Suppressor macrophage treated with lipopolysaccharide for 4 hours (primary cell): ENCODE results near the gene IL9R.
"Not testable (repeated sequence)": the region's sequence is repeated elsewhere in the genome, so short reads cannot be mapped to it uniquely, and the experiment has no call there.

Source experiments
- DNase-seq: peaks from one replicate; pipeline ENCODE4 v3.0.0-alpha.2; 2020

IL9R gene

GRCh38 chrX:155999751-156000150 is 2.3 kb downstream of the IL9R start:
- DNase-seq, result not testable (repeated sequence)

DNA sequence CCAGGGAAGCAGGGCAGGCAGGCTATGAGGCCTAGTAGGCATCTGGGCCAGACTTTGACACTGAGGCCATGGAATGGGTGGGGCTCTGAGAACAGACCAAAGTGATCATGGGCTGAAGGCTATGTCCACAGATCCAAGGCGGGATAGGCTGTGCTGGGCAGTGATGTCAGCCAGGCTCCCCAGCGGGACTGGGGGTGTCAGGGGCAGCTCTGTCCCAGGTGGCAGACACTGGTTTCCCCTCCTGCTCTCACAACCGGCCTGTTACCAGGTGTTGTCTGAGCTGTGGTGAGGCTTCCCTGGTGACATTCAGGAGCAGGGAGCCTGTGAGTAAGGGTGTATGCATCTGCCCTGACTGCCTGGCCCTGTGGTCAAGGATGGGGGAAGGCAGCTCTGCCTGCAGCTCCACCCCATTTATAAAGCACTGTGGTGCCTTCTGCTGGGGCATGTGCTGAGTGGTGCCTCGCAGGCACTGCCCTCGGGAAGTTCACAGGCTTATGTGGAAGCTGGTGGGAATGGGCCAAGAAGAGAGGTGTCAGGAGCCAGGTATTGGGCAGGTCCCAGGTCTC is 2.9 kb downstream of the IL9R start:
- no peak for DNase-seq

GRCh38 chrX:156001001-156001666 is 3.6 kb downstream of the IL9R start:
- DNase-seq, result no peak

DNA sequence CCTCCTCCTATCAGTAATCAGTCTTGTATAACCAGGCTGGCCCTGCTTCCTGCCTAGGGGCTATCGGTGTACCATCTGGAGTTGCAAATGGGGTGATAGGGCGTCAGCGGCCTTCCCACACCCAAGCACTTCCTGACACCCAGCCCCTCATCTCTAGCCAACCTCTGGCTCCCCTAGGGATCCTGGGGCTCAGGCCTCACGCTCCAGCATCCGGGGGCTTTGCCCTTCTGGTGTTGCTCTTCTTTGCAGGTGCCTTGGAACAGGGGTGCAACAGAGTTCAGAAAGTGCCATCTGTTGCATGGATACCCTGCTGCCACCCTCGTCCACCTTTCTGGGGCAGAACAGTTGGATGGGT is 4.1 kb downstream of the IL9R start:
- no peak for DNase-seq

DNA sequence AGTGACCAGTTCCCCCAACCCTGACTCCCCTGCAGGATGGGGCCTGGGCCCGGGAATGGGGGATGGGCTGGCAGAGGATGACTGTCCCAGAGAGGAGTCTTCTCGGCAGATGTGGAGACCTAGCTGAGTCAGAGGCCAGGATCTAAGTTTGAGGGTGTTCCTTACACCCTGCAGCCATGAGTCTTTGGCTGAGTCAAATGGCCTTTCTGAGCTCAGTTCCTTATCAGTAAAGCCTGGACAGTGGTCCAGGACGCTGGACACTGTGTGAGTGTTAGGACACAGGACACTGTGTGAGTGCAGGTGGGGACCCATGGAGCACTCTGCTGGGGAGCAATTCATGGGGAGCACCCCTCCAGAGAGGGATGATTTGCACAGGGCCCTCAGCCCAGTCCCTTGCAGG is 5.0 kb downstream of the IL9R start:
- DNase-seq, result no peak

- no peak for DNase-seq
Measured at GRCh38 chrX:156003486-156004185, 6.1 kb downstream of the IL9R start.

- no peak for DNase-seq
Measured at GRCh38 chrX:156004256-156004655, 6.8 kb downstream of the IL9R start.

- DNase-seq, result no peak
Measured at GRCh38 chrX:156004740-156005139, 7.2 kb downstream of the IL9R start.

DNA sequence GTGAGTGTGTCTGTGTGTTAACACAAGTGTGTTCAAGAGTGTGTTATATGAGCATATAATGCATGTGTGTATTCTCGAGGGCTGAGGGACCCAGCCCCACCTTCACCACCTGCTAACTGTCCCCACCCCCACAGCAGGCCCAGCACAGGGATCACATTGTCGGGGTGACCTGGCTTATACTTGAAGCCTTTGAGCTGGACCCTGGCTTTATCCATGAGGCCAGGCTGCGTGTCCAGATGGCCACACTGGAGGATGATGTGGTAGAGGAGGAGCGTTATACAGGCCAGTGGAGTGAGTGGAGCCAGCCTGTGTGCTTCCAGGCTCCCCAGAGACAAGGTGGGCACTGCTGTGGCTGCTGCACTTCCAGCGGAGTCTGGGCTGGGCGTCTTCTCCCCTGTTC is 7.6 kb downstream of the IL9R start:
- no peak for DNase-seq

DNA sequence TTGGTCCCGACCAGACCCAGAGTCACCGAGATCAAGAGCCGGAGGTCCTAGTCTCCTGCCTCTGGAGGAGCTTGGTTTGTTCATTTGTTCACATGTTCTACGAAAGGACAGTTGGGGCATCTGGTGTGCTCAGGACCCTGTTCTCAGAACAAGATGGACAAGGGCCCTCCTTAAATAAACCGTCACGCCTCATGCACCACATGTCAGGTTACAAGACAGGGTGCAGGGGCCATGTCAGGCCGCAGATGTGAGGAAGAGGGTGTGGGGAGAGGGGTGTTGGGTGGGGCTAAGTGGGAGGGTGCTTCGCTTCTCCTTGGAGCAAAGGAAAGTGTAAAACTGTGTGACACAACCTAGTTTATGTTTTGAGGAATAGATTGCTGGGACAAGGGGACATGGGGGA is 9.0 kb downstream of the IL9R start:
- not testable (repeated sequence) for DNase-seq

DNA sequence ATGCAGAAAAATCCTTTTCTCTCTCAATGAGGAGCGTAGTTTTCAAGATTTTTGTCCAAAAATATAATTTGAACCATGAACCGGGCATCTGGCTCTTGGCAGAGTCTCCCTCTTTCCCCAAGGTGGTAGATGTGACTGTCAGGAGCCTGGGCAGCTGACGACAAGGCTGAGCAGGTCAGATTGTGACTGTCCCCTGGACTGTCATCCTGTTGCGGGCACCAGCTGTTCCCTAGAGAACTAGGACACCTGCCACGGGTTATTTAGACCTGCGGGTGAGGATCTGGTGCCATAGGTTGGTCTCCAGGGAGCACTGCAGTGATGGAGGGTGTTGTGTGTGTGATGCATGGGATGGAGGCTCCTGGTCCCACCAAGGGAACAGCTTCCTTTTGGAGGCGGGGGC is 10.9 kb downstream of the IL9R start:
- not testable (repeated sequence) for DNase-seq

- DNase-seq, result no peak
Measured at GRCh38 chrX:156008915-156009314, 11.4 kb downstream of the IL9R start.

GRCh38 chrX:156009691-156010090 is 12.2 kb downstream of the IL9R start:
- not testable (repeated sequence) for DNase-seq

DNA sequence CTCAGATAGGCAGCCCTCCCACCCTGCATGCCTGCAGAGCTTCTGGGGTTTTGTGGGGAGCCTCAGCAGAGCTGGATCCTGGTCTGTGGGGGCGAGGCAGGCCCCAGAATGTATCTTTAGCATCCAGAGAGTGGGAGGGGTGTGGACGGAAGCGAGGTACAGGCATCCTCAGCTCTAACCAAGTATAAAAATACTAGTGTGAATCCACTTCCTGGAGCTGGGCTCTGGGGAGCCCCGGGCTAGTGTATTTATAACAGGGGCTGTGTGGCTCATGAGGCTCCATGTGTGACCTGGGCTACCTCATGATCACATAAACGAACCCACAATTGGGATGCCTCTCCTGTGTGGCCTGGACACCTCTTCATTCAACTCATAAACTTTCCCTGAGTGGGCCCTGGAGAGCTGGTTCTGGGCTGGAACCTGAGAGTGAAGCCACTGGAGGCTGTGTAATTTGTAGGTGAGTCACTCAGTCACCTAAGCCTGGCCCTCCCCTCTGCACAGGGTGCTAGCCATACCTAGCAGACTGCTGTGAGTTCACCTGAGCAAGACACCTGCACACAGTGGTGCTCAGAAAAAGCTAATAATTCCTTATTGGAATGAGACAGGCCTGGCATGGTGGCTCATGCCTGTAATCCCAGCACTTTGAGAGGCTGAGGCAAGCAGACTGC is 15.9 kb downstream of the IL9R start:
- not testable (repeated sequence) for DNase-seq

DNA sequence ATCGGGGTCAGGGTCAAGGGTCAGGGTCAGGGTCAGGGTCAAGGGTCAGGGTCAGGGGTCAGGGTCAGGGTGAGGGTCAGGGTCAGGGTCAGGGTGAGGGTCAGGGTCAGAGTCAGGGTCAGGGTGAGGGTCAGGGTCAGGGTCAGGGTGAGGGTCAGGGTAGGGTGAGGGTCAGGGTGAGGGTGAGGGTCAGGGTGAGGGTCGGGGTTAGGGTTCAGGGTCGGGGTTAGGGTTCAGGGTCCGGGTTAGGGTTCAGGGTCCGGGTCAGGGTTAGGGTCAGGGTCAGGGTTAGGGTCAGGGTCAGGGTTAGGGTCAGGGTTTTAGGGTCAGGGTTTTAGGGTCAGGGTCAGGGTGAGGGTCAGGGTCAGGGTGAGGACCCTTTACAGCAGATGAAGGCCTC is 22.4 kb downstream of the IL9R start:
- not testable (repeated sequence) for DNase-seq

- not testable (repeated sequence) for DNase-seq
Measured at GRCh38 chrX:156023002-156023401, 25.5 kb downstream of the IL9R start.

DNA sequence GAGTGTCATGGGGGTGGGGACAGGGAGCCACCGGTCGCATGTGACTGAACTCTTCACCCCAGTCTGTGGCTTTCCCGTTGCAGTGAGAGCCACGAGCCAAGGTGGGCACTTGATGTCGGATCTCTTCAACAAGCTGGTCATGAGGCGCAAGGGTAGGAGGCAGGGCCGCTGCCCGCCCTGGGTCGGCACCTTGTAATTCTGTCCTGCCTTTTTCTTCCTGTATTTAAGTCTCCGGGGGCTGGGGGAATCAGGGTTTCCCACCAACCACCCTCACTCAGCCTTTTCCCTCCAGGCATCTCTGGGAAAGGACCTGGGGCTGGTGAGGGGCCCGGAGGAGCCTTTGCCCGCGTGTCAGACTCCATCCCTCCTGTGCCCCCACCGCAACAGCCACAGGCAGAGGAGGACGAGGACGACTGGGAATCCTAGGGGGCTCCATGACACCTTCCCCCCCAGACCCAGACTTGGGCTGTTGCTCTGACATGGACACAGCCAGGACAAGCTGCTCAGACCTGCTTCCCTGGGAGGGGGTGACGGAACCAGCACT is 27.5 kb downstream of the IL9R start:
- not testable (repeated sequence) for DNase-seq

DNA sequence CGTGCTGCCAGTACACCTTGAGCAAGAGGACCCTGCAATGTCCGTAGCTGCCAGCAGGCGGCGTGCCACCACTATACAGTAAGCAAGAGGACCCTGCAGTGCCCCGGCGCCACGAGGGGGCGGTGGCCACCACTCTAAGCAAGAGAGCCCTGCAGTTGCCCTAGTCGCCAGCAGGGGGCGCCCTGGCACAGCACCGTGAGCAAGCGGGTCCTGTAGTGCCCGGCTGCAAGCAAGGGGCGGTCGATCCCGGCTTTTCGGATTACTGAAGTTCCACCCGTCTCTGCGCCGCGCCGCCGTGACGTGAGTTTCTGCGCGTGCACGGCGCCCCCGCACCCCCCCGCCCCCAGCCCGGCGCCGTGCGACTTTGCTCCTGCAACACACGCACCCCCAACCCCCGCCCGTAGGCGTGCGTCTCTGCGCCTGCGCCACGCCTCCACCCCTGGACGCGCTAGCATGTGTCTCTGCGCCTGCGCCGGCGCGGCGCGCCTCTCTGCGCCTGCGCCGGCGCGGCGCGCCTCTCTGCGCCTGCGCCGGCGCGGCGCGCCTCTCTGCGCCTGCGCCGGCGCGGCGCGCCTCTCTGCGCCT is 31.2 kb downstream of the IL9R start:
- not testable (repeated sequence) for DNase-seq

- DNase-seq, result not testable (repeated sequence)
Measured at GRCh38 chrX:156029296-156029695, 31.8 kb downstream of the IL9R start.

- not testable (repeated sequence) for DNase-seq
Measured at GRCh38 chrX:156029707-156030442, 32.4 kb downstream of the IL9R start.

GRCh38 chrX:156030474-156030873 is 33.0 kb downstream of the IL9R start:
- DNase-seq, result not testable (repeated sequence)
